Measurements from ENCODE around the gene TNFRSF18. TPM values are rescaled to one million over a fixed set of nuclear protein-coding genes. Genes with fewer than 3 reads are reported as not detected.

The TNFRSF18 gene
- polyA plus RNA-seq, 1 donor from 2014 or later = not detected

GRCh38 chr1:1204998-1205768 lies 1.2 kb downstream of the TNFRSF18 start:
- Histone ChIP-seq H3F3A (ENCODE audit: insufficient read depth, low read length, poor library complexity, severe bottlenecking) (no peaks in the 10 kb centered on the region), H3K36me3 (ENCODE audit: insufficient read depth, low read length) (no peaks in the 10 kb centered on the region), H3K9me3 (ENCODE audit: low read length) (no peaks in the 10 kb centered on the region), H3K79me2 (replicated peaks; ENCODE audit: insufficient read depth, low read length) (no peaks in the 10 kb centered on the region), H4K20me1 (ENCODE audit: insufficient read depth) (no peaks in the 10 kb centered on the region), H3K27me3 (ENCODE audit: insufficient read depth, low read depth, low read length) (peaks cover 30% of the 10 kb centered on the region), H3K4me3 (ENCODE audit: low read length) (no peak overlapping the region), H3K4me2 (ENCODE audit: low read length) (no peak overlapping the region), H3K9ac (ENCODE audit: low read length) (no peak overlapping the region), H2AFZ (ENCODE audit: low read depth, low read length) (no peak overlapping the region), H3K27ac (ENCODE audit: low read length) (no peak overlapping the region), H3K9me2 (ENCODE audit: insufficient read depth, low read length) (no peaks in the 10 kb centered on the region)
- TF ChIP-seq MXI1 (conservative IDR thresholded peaks at IDR 0.05; ENCODE audit: poor library complexity, severe bottlenecking) (no peak), EZH2 (IDR thresholded peaks at IDR 0.05; ENCODE audit: borderline replicate concordance, insufficient read depth, low read length, poor library complexity, severe bottlenecking) (no peak), REST (IDR thresholded peaks at IDR 0.05; ENCODE audit: borderline replicate concordance) (no peak), EP300 (conservative IDR thresholded peaks at IDR 0.05; ENCODE audit: poor library complexity, severe bottlenecking) (no peak), RAD21 (conservative IDR thresholded peaks at IDR 0.05) (no peak), TAF1 (IDR thresholded peaks at IDR 0.05; ENCODE audit: low read depth) (no peak), POLR2AphosphoS5 (IDR thresholded peaks at IDR 0.05) (no peak), SMC3 (conservative IDR thresholded peaks at IDR 0.05; ENCODE audit: poor library complexity) (no peak)
- TF ChIP-seq, protein P1, sequence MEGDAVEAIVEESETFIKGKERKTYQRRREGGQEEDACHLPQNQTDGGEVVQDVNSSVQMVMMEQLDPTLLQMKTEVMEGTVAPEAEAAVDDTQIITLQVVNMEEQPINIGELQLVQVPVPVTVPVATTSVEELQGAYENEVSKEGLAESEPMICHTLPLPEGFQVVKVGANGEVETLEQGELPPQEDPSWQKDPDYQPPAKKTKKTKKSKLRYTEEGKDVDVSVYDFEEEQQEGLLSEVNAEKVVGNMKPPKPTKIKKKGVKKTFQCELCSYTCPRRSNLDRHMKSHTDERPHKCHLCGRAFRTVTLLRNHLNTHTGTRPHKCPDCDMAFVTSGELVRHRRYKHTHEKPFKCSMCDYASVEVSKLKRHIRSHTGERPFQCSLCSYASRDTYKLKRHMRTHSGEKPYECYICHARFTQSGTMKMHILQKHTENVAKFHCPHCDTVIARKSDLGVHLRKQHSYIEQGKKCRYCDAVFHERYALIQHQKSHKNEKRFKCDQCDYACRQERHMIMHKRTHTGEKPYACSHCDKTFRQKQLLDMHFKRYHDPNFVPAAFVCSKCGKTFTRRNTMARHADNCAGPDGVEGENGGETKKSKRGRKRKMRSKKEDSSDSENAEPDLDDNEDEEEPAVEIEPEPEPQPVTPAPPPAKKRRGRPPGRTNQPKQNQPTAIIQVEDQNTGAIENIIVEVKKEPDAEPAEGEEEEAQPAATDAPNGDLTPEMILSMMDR (IDR thresholded peaks at IDR 0.05; ENCODE audit: poor library complexity, severe bottlenecking) = no peak

DNA sequence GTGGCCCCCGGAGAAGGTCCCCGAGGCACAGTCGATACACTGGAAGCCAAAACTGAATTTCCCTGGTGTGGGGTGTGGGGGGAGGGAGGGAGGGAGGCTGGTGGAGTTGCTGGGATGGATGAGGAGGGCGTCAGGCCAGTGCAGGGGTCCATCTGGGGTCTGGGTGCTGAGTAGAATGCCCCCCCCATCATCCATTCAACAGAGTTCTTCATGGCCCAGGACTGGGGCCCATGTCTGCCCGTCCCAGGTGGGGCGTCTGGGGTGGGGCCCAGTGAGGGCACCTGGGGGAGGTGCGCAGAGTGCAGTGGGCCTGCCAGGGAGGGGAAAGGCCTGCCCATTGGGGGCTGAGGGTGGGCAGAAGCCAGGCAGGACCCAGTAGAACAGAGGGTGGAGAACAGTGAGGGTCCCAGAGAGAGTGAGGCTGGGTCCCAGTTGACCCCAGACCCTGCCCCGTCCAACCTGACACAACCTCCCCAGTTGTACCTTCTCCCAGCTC lies 1.9 kb downstream of the TNFRSF18 start:
- no peaks in the 10 kb centered on the region for H4K20me1 ChIP-seq (ENCODE audit: insufficient read depth)
- no peaks in the 10 kb centered on the region for H3K79me2 ChIP-seq (replicated peaks; ENCODE audit: insufficient read depth, low read length)
- H3F3A ChIP-seq (ENCODE audit: insufficient read depth, low read length, poor library complexity, severe bottlenecking) = no peaks in the 10 kb centered on the region
- H2AFZ ChIP-seq (ENCODE audit: low read depth, low read length) = no peak overlapping the region
- H3K27ac ChIP-seq (ENCODE audit: low read length) = no peak overlapping the region
- H3K4me2 ChIP-seq (ENCODE audit: low read length) = no peak overlapping the region
- no peaks in the 10 kb centered on the region for H3K9me3 ChIP-seq (ENCODE audit: low read length)
- peaks cover 30% of the 10 kb centered on the region for H3K27me3 ChIP-seq (ENCODE audit: insufficient read depth, low read depth, low read length)
- H3K36me3 ChIP-seq (ENCODE audit: insufficient read depth, low read length) = no peaks in the 10 kb centered on the region
- no peak for TF ChIP-seq RAD21 (conservative IDR thresholded peaks at IDR 0.05)
- TF ChIP-seq SMC3 (conservative IDR thresholded peaks at IDR 0.05; ENCODE audit: poor library complexity) = no peak
- no peak for TF ChIP-seq TAF1 (IDR thresholded peaks at IDR 0.05; ENCODE audit: low read depth)
- no peak for TF ChIP-seq MXI1 (conservative IDR thresholded peaks at IDR 0.05; ENCODE audit: poor library complexity, severe bottlenecking)
- TF ChIP-seq POLR2AphosphoS5 (IDR thresholded peaks at IDR 0.05) = no peak
- no peak for TF ChIP-seq REST (IDR thresholded peaks at IDR 0.05; ENCODE audit: borderline replicate concordance)
- no peak for TF ChIP-seq EP300 (conservative IDR thresholded peaks at IDR 0.05; ENCODE audit: poor library complexity, severe bottlenecking)
- no peak for TF ChIP-seq EZH2 (IDR thresholded peaks at IDR 0.05; ENCODE audit: borderline replicate concordance, insufficient read depth, low read length, poor library complexity, severe bottlenecking)
- TF ChIP-seq, protein P1 (IDR thresholded peaks at IDR 0.05; ENCODE audit: poor library complexity, severe bottlenecking) = no peak
- no peak overlapping the region for H3K4me3 ChIP-seq (ENCODE audit: low read length)
- no peaks in the 10 kb centered on the region for H3K9me2 ChIP-seq (ENCODE audit: insufficient read depth, low read length)
- H3K9ac ChIP-seq (ENCODE audit: low read length) = no peak overlapping the region

All from neural cell (in vitro differentiated cells).